NCI-H2227 (cell line): ENCODE measurements around the gene TRERF1.

Experiments used
- DNase-seq: peaks from one replicate; lab custom pipeline; 2025; ENCODE audit not compliant: unreplicated experiment; lab: John Stamatoyannopoulos, UW

The TRERF1 gene

DNA sequence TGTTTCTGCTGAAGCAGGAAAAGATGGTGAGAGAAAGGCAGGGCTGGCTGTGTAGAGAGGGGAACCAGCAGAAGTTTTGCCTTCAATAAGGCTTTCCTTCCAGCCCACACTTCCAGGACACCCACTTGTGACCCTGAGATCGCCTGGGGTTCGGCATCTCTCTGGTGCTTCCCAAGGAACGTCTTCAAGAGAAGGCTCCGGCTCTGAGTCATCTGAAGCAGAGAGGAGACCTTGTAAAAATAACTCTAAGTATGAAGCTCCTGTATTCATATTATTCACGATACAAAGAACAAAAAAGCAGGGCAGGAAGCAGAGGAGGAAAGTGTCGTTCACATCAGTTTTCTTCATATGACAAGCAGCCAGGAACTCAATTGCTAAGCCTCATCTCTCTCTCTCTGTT, 138.7 kb downstream of the TRERF1 start:
- DNase-seq: no peak

GRCh38 chr6:42307141-42307470, 144.6 kb downstream of the TRERF1 start:
- no peak for DNase-seq

DNA sequence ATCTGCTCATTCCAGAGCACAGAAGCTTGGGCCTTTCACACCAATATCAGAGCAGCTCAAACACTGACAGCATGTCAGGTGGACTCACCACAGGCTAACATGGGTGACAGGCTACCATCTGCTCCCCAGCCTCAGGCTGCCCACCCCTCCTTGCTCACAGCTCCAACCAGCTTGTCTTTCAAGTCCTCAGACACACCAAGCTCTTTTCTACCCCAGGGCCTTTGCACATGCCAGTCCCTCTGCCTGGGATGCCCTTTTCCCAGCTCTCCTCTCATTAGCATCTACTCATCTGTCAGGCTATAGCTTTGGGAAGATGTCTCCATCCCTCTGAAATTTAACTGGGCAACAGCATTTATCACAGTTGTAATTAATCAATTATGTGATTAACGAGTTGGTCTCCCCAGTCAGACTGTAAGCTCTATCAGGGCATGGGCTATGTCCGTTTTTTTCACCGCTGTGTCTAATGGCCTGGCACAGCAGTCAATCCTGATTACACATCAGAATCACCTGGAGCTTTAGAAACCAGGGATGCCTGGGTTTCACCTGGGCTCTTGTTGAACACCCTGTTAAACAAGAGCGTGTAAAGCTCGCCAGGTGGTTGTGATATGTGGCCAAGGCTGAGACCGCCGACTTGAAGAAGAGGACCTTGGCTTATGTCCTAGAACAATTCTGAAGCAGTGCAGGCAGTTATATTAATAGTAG, 145.1 kb downstream of the TRERF1 start:
- DNase-seq: no peak

GRCh38 chr6:42304053-42304712, 147.5 kb downstream of the TRERF1 start:
- DNase-seq: peak; percentile 63

GRCh38 chr6:42302411-42302810, 149.3 kb downstream of the TRERF1 start:
- no peak for DNase-seq

GRCh38 chr6:42301986-42302385, 149.7 kb downstream of the TRERF1 start:
- no peak for DNase-seq

DNA sequence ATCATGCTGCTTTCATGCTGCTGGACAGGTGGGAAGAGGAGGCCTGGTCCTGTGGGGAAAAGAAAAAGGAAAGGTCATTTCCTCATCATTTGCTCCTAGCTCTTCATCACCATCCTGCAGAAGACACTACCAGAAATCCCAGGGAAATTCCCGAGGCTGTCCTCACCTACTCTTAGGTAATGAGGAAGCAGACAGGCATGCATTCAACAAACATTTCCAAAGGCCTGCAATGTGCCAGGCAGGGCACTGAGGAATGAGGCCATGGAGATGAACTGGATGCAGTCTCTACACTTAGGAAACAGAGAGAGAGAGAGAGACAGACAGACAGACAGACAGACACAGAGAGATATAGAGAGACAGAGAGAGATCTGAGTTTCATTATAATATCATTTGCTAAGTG, 151.0 kb downstream of the TRERF1 start:
- DNase-seq: no peak

DNA sequence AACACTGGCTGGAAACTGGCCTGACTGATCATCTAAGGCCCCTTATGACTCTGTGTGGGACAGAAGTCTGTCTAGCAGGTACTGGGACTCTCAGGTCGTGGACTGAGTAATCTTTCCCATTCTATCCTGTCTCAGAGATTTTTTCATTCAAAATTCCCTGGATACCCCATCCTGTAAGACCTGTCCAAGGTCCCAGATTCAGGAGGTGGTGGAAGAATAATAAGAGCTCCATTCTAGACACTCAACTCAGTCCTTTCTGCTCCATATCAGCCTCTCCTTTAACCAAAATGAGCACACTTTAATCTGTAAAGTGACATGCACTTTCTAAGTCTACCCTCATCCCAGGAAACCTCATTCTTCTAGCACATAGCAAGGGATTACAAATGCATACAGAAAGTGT, 151.5 kb downstream of the TRERF1 start:
- no peak for DNase-seq

DNA sequence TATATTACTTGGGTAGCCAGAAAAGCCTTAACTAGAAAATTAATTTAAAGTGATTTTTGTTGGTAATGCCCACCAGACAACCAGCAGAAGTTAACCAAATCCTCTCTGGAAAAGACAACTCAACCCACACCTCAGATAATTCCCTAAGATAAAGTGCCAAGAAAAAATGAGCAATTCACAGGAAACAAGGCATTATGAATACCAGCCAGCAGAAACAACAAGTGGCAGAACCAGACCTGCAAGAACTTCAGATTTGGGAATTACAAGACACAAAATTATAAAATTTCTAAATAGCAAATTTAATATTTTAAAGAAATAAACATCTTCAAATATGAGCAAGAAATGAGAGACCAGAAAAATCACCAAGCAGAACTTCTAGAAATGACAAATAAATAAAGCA, 154.1 kb downstream of the TRERF1 start:
- DNase-seq: no peak

GRCh38 chr6:42296614-42297013, 155.1 kb downstream of the TRERF1 start:
- DNase-seq: no peak

- DNase-seq: no peak
Observed at GRCh38 chr6:42295677-42296076, 156.0 kb downstream of the TRERF1 start.

- no peak for DNase-seq
Observed at GRCh38 chr6:42295181-42295580, 156.5 kb downstream of the TRERF1 start.

- no peak for DNase-seq
Observed at GRCh38 chr6:42294759-42295158, 157.0 kb downstream of the TRERF1 start.

DNA sequence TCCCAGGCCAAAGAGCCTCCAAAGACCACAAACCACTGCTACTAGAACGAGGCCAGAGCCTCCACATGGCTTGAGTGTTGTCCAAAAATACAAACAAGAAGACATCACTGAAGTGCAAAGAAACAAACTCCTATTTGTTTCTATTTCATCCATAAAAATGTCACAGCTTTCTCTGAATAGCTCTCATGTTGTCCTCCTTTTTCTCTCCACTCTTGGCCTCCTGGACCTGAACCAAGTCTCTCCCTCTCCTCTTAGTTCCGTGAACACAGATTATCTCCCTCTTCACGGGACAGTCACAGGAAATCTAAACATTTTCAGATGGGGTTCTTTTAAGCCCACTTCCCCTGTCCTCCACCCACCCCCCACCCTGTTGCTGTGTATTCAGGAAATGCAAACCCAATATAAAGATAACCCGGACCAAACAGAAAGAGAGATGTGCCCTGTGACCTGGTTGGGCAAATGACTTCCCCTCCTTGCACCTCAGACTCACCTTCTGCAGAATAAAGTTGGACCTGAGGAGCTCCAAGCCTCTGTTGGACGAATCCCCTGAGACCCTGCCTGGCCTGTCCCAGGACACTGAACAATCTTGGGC, 158.2 kb downstream of the TRERF1 start:
- no peak for DNase-seq

DNA sequence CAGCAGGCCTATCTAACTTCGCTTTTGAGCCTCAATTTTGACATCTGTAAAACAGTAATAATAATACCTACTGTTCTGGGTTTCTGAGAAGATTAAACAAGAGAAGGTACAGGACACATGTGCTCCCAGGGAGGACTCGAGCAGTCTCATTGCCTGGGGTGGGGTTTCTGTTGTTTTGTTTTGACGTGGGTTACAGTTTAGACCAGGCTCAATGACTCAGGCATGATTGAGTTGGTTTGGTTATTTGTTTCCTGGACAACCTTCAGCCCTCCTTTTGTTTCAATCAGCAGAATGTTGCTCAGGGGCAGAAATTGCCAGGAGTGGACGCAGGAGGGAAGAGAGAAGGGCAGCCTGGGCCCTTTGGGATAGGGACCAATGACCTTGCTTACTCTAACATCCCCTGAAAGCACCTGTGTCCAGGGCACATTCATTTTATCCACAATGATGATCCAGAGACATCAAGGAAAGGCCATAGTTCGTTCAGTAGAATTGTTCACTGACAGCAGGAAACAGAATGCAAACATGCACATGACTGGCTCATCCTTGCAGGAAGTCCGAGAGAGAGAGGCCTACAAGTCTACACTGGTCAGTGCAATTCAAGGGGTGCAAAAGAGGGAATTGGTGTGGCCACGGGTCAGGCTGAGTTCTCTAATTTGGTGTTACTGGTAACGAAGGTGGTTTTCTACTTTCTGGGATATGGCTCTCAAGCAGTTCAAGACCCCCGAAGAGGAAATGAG, 159.6 kb downstream of the TRERF1 start:
- no peak for DNase-seq

- DNase-seq: no peak
Observed at GRCh38 chr6:42287756-42288155, 164.0 kb downstream of the TRERF1 start.

DNA sequence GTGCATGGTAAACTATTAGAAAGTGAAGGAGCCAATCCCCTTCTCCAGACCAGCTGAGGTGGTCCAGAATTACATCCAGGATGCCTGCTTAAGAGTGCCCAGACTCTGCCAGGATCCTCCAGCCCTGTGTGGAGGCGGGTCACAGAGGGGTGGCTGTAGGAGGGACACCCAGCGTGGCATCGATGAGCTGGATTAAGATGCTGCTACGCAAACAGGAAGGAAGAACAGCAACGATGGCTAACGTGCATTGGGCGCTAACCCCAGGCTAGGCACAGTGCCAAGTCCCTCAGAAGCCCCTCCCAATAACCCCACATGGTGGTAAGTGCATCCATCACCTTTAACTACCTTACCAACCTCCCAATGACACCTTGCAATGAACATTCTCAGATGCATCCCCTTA, 170.2 kb downstream of the TRERF1 start:
- DNase-seq: no peak

- no peak for DNase-seq
Observed at GRCh38 chr6:42280966-42281533, 170.7 kb downstream of the TRERF1 start.

GRCh38 chr6:42279966-42280629, 171.6 kb downstream of the TRERF1 start:
- no peak for DNase-seq

DNA sequence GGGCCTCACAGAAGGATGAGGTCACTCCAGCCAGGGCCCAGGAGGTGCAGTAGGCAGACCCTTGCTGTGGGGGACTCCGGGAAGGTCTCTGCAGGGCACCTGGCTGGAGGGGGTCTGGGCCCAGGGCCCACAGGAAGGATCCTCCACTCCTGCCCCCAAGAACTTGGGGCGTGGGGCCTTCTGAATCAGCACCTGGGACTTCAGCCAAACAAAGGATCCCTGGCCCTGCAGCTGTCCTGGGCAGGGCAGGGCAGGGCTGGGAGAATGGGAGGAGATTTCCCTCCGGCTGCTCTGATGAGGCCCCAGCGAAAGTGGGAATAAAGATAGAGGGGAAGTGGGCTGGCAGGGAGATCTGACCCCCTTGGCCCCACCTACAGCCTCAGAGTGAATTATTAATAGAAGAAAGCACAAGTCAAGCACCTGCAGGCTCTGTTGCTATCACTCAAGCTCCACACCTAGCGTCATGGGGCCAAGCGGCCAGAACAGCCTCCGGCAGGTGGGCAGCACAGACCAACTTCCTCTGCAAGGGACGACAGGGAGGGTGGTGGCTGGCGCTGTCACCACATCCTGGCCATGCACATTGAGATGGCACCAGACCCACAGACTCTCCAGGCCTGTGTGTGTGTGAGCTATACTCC, 172.5 kb downstream of the TRERF1 start:
- DNase-seq: no peak
